H1 (cell line): ENCODE measurements around the gene ITSN1. TPM values are rescaled to one million over a fixed set of nuclear protein-coding genes. Genes with fewer than 3 reads are reported as not detected.

Experiments
- CTCF ChIA-PET: fragments of 300-600 bp; sonication (Branson Sonifier 250); formaldehyde crosslinking; loops from one replicate; lab custom pipeline; 2021; ENCODE audit not compliant: partially characterized antibody; lab: Charles Lee
- POLR2A ChIA-PET: fragments of 300-600 bp; sonication (Branson Sonifier 250); formaldehyde crosslinking; loops from one replicate; lab custom pipeline; 2021; ENCODE audit warnings: inconsistent platforms; ENCODE audit not compliant: partially characterized antibody; lab: Charles Lee
- DNase-seq, 2 experiments: peaks; one replicate each; pipeline versions ENCODE4 v3.0.0 to v3.0.0-alpha.2; 2010 to 2022; ENCODE audit warnings: low spot score in 2 of 2, low read depth in 1 of 2, mixed read lengths in 1 of 2
- FAIRE-seq: peaks from 2 replicates; lab custom pipeline; 2011; peaks lifted over from hg19 to GRCh38; lab: Jason Lieb, UNC
- H2AFZ ChIP-seq: 2 replicates; pipeline ENCODE4 v1.8.1; 2012; ENCODE audit warnings: low read length, inconsistent platforms
- H2AK5ac ChIP-seq: 2 replicates; pipeline ENCODE4 v1.6.1; 2013; ENCODE audit warnings: low read depth, low read length
- H2BK120ac ChIP-seq: replicated peaks from 2 replicates; pipeline ENCODE3; 2013; ENCODE audit warnings: low read depth, low read length, inconsistent platforms
- H2BK12ac ChIP-seq: 2 replicates; pipeline ENCODE4 v1.6.1; 2013; ENCODE audit warnings: low read depth, low read length
- H2BK15ac ChIP-seq: 2 replicates; pipeline ENCODE4 v1.6.1; 2013; ENCODE audit warnings: low read length
- H2BK20ac ChIP-seq: 2 replicates; pipeline ENCODE4 v1.6.1; 2013; ENCODE audit warnings: low read length
- H2BK5ac ChIP-seq: 2 replicates; pipeline ENCODE4 v1.6.1; 2013; ENCODE audit warnings: low read depth, low read length
- H3K14ac ChIP-seq: 2 replicates; pipeline ENCODE4 v1.6.1; 2013; ENCODE audit warnings: inconsistent platforms; ENCODE audit not compliant: insufficient read length
- H3K18ac ChIP-seq: 2 replicates; pipeline ENCODE4 v1.6.1; 2013; ENCODE audit warnings: low read length; ENCODE audit errors: extremely low read depth
- H3K23ac ChIP-seq: 2 replicates; pipeline ENCODE4 v1.6.1; 2013; ENCODE audit warnings: inconsistent platforms; ENCODE audit not compliant: insufficient read length
- H3K23me2 ChIP-seq: 2 replicates; pipeline ENCODE4 v1.6.1; 2013; ENCODE audit warnings: low read depth, low read length
- H3K27ac ChIP-seq: 2 replicates; pipeline ENCODE4 v1.6.1; 2011; ENCODE audit warnings: low read depth, low read length, inconsistent platforms
- H3K27me3 ChIP-seq, 4 experiments: replicated peaks in 1 of 4; 1 replicate in 1 of 4; 2 replicates in 3 of 4; pipeline versions ENCODE4 v1.6.1 to v1.8.1; 2011 to 2013; ENCODE audit warnings: low read length in 3 of 4, mild to moderate bottlenecking in 3 of 4, inconsistent platforms in 2 of 4, mixed read lengths in 2 of 4, moderate library complexity in 1 of 4; ENCODE audit not compliant: control insufficient read depth in 3 of 4, insufficient read depth in 3 of 4; ENCODE audit errors: extremely low read depth in 1 of 4
- H3K36me3 ChIP-seq, 4 experiments: 2 replicates each; pipeline versions ENCODE4 v1.6.1 to v1.8.1; 2011 to 2013; ENCODE audit warnings: mild to moderate bottlenecking in 4 of 4, low read length in 3 of 4, moderate library complexity in 2 of 4, control low read depth in 1 of 4, inconsistent platforms in 1 of 4; ENCODE audit not compliant: insufficient read depth in 4 of 4, control insufficient read depth in 2 of 4
- H3K4ac ChIP-seq: replicated peaks from 2 replicates; pipeline ENCODE3; 2013; ENCODE audit warnings: low read length, low read depth, mixed read lengths, inconsistent platforms; ENCODE audit not compliant: insufficient read length
- H3K4me1 ChIP-seq, 4 experiments: replicated peaks in 1 of 4; 1 replicate in 1 of 4; 2 replicates in 3 of 4; pipeline versions ENCODE4 v1.6.1 to v1.8.1; 2011 to 2013; ENCODE audit warnings: low read length in 3 of 4, inconsistent platforms in 2 of 4, mixed read lengths in 1 of 4; ENCODE audit not compliant: insufficient read depth in 4 of 4, control insufficient read depth in 3 of 4
- H3K4me2 ChIP-seq, 2 experiments: 2 replicates each; pipeline versions ENCODE4 v1.6.1 to v1.8.1; 2011 to 2013; ENCODE audit warnings: low read depth in 2 of 2, low read length in 2 of 2, control low read depth in 1 of 2, inconsistent platforms in 1 of 2, mild to moderate bottlenecking in 1 of 2; ENCODE audit not compliant: insufficient read depth in 1 of 2
- H3K4me3 ChIP-seq, 4 experiments: fragments of 200-600, 300-600 bp in 1 of 4; sonication (generic), shearing (Covaris generic), sonication (Bioruptor Twin) in 1 of 4; 2 replicates each; pipeline versions ENCODE4 v1.5.1 to v1.8.1; 2011 to 2016; ENCODE audit warnings: low read length in 4 of 4, low read depth in 3 of 4, control low read depth in 2 of 4, inconsistent platforms in 2 of 4, mild to moderate bottlenecking in 2 of 4, mixed read lengths in 1 of 4, moderate library complexity in 1 of 4; ENCODE audit not compliant: insufficient read depth in 2 of 4; ENCODE audit errors: extremely low read depth in 1 of 4
- H3K56ac ChIP-seq: replicated peaks from 2 replicates; pipeline ENCODE3; 2013; ENCODE audit warnings: low read depth, mild to moderate bottlenecking, mixed read lengths, low read length, inconsistent platforms; ENCODE audit not compliant: insufficient read length
- H3K79me1 ChIP-seq: 2 replicates; pipeline ENCODE4 v1.6.1; 2013; ENCODE audit warnings: low read depth, low read length, control low read depth
- H3K79me2 ChIP-seq, 2 experiments: 2 replicates each; pipeline versions ENCODE4 v1.6.1 to v1.8.1; 2012 to 2013; ENCODE audit warnings: low read length in 2 of 2, mild to moderate bottlenecking in 2 of 2, inconsistent platforms in 1 of 2; ENCODE audit not compliant: insufficient read depth in 2 of 2, control insufficient read depth in 1 of 2
- H3K9ac ChIP-seq, 4 experiments: replicated peaks in 1 of 4; 1 replicate in 1 of 4; 2 replicates in 3 of 4; pipeline versions ENCODE4 v1.6.1 to v1.8.1; 2011 to 2013; ENCODE audit warnings: low read depth in 3 of 4, low read length in 3 of 4, control low read depth in 2 of 4, mild to moderate bottlenecking in 2 of 4, moderate library complexity in 2 of 4, inconsistent platforms in 1 of 4; ENCODE audit errors: extremely low read depth in 1 of 4
- H3K9me3 ChIP-seq, 2 experiments: 2 replicates each; pipeline versions ENCODE4 v1.6.1 to v1.8.1; 2012 to 2013; ENCODE audit warnings: mild to moderate bottlenecking in 2 of 2, moderate library complexity in 2 of 2, control low read depth in 1 of 2, inconsistent platforms in 1 of 2, low read depth in 1 of 2, low read length in 1 of 2, mixed read lengths in 1 of 2; ENCODE audit not compliant: insufficient read depth in 2 of 2
- H4K20me1 ChIP-seq, 2 experiments: replicated peaks in 1 of 2; 2 replicates each; pipeline versions ENCODE3 to v1.8.1; 2011 to 2013; ENCODE audit warnings: inconsistent platforms in 2 of 2, low read length in 2 of 2, mild to moderate bottlenecking in 1 of 2; ENCODE audit not compliant: insufficient read depth in 2 of 2, control insufficient read depth in 1 of 2
- H4K5ac ChIP-seq: 2 replicates; pipeline ENCODE4 v1.6.1; 2013; ENCODE audit warnings: low read length, low read depth, mixed read lengths, inconsistent platforms; ENCODE audit not compliant: insufficient read length
- H4K8ac ChIP-seq: 2 replicates; pipeline ENCODE4 v1.8.0; 2013; ENCODE audit warnings: mild to moderate bottlenecking, moderate library complexity, low read length, inconsistent platforms; ENCODE audit not compliant: insufficient read depth; ENCODE audit errors: extremely low read depth
- H4K91ac ChIP-seq: replicated peaks from 2 replicates; pipeline ENCODE3; 2013; ENCODE audit warnings: low read length, mixed read lengths, inconsistent platforms; ENCODE audit not compliant: insufficient read length
- BRCA1 ChIP-seq: IDR thresholded peaks from 2 replicates; pipeline ENCODE4 v1.6.1; 2012; ENCODE audit warnings: low read depth, low read length, improper control_type of control experiment
- CHD2 ChIP-seq: IDR thresholded peaks from 2 replicates; pipeline ENCODE4 v1.6.1; 2012; ENCODE audit warnings: low read length, improper control_type of control experiment
- KDM1A ChIP-seq: fragments of 200-600, 300-600 bp; sonication (generic); IDR thresholded peaks from 2 replicates; pipeline ENCODE4 v1.7.1; 2016; ENCODE audit warnings: mild to moderate bottlenecking, low read length, borderline replicate concordance
- MAFK ChIP-seq: IDR thresholded peaks from 2 replicates; pipeline ENCODE4 v1.6.1; 2012; ENCODE audit warnings: low read depth, mild to moderate bottlenecking, improper control_type of control experiment, low read length
- RAD21 ChIP-seq, 2 experiments: IDR thresholded peaks in 1 of 2; conservative IDR thresholded peaks in 1 of 2; 2 replicates each; pipeline ENCODE4 v1.6.1; 2011; ENCODE audit warnings: low read depth in 2 of 2, low read length in 2 of 2, improper control_type of control experiment in 1 of 2, inconsistent platforms in 1 of 2, mild to moderate bottlenecking in 1 of 2, moderate library complexity in 1 of 2
- SRF ChIP-seq: IDR thresholded peaks from 2 replicates; pipeline ENCODE4 v1.6.1; 2011; ENCODE audit warnings: mild to moderate bottlenecking, low read depth, low read length, moderate library complexity
- TBP ChIP-seq: IDR thresholded peaks from 2 replicates; pipeline ENCODE4 v1.6.1; 2011; ENCODE audit warnings: low read depth, low read length, improper control_type of control experiment
- USF2 ChIP-seq: IDR thresholded peaks from 2 replicates; pipeline ENCODE4 v1.6.1; 2011; ENCODE audit warnings: low read length, improper control_type of control experiment
- WGBS, 2 experiments: shearing (Covaris generic) in 1 of 2; methylation state at CpG; one replicate each; pipeline versions ENCODE4 v1.1.6 to v1.1.7; 2013 to 2015; ENCODE audit warnings: low lambda C conversion rate in 2 of 2, mixed read lengths in 2 of 2, inconsistent platforms in 1 of 2, low coverage in 1 of 2, missing lambda C conversion rate in 1 of 2; ENCODE audit not compliant: insufficient replicate concordance in 2 of 2, insufficient coverage in 1 of 2, insufficient read length in 1 of 2; ENCODE audit errors: extremely low coverage in 1 of 2, missing lambda C conversion rate in 1 of 2; 5-methylcytosine and 5-hydroxymethylcytosine counted together
- polyA plus RNA-seq, 7 experiments: library from polyadenylated mRNA; depleted of rRNA in 3 of 7; stranded (reverse) in 5 of 7; unstranded in 2 of 7; fragments of >200 nt in 5 of 7; fragments of 200-250 nt in 2 of 7; gene quantifications; 1 replicate in 5 of 7; 2 replicates in 1 of 7; 4 replicates in 1 of 7; pipeline versions ENCODE4 v1.2.1 to v1.2.3, GENCODE V29; 2011 to 2013; ENCODE audit warnings: missing spikeins in 2 of 7, mixed read lengths in 2 of 7
- total RNA-seq: library from RNA; stranded (reverse); fragmentation: NEBNext Ultra II Directional; extraction: Animal tissue kit (Norgen Biotek cat#: 25700); gene quantifications from 2 replicates; pipeline ENCODE4 v1.2.1, GENCODE V29; 2021

The ITSN1 gene
- total and polyA plus RNA-seq, 2 of the 8 experiments (the other 6 are each of a cell fraction or from before 2014, with no cell fraction given): 60.8 to 78.1 TPM

GRCh38 chr21:33651965-33652680 is 9.8 kb downstream of the ITSN1 start:
- no peak for DNase-seq
- no peak overlapping the region for H2BK120ac ChIP-seq
- H2BK15ac ChIP-seq: no peak overlapping the region
- no peak overlapping the region for H3K27ac ChIP-seq
- H3K18ac ChIP-seq: no peak overlapping the region
- no peak overlapping the region; a peak in 1 of 4 replicates for H3K4me2 ChIP-seq
- H4K20me1 ChIP-seq: peaks cover 23 to 24% of the 10 kb centered on the region in 2 experiments
- H3K56ac ChIP-seq: no peak overlapping the region
- H3K36me3 ChIP-seq: no peaks in the 10 kb centered on the region
- no peak overlapping the region for H4K91ac ChIP-seq
- WGBS, 2 experiments: 83% methylated on average over 8 of the region's 8 CpGs; no CpG with 5 or more reads in 1 of the 2 experiments
- no peak overlapping the region for H4K5ac ChIP-seq
- CTCF ChIA-PET: interaction anchor here (0.8 to 1.4 kb wide), 3 partner anchors 15 to 74 kb away, joined by 3 read pairs; no protein-coding TSS in a partner anchor
- no peak overlapping the region for H3K4ac ChIP-seq
- no peak overlapping the region for H2AK5ac ChIP-seq
- no peaks in the 10 kb centered on the region for H3K27me3 ChIP-seq
- H3K9me3 ChIP-seq: no peaks in the 10 kb centered on the region
- no peak overlapping the region for H2AFZ ChIP-seq
- peaks cover 4 to 18% (median 8%) of the 10 kb centered on the region in 4 experiments; a peak in 6 of 7 replicates for H3K4me1 ChIP-seq
- no peak overlapping the region for H2BK20ac ChIP-seq
- no peak for TF ChIP-seq CHD2
- no peak for TF ChIP-seq KDM1A
- no peak for TF ChIP-seq USF2
- no peak for TF ChIP-seq SRF
- TF ChIP-seq RAD21 (IDR thresholded peaks at IDR 0.05 in 1 of 2, conservative IDR thresholded peaks at IDR 0.05 in 1 of 2; ENCODE audit: low read depth in 2 of 2, low read length in 2 of 2): peak in 1 of 2 experiments; percentile 2; a peak in 1 of 4 replicates
- TF ChIP-seq BRCA1: no peak
- no peak for TF ChIP-seq MAFK
- no peak for TF ChIP-seq TBP
- TF ChIP-seq, all 59 proteins: peak for 1
- H3K23ac ChIP-seq: no peak overlapping the region
- no peak overlapping the region for H4K8ac ChIP-seq
- H3K9ac ChIP-seq: no peak overlapping the region
- no peak for FAIRE-seq
- POLR2A ChIA-PET: no interaction called here
- no peak overlapping the region for H3K4me3 ChIP-seq
- peaks cover 4% of the 10 kb centered on the region; the same call in 1 of the 2 replicates for H3K79me1 ChIP-seq
- H2BK12ac ChIP-seq: no peak overlapping the region
- peaks cover 26 to 97% of the 10 kb centered on the region in 2 experiments for H3K79me2 ChIP-seq
- H3K23me2 ChIP-seq: no peaks in the 10 kb centered on the region
- no peak overlapping the region for H2BK5ac ChIP-seq
- no peak overlapping the region for H3K14ac ChIP-seq
